ENCODE measurements around the gene CFHR1. TPM values are rescaled to one million over a fixed set of nuclear protein-coding genes. Genes with fewer than 3 reads are reported as not detected.
"Not testable (repeated sequence)": the region's sequence is repeated elsewhere in the genome, so short reads cannot be mapped to it uniquely, and the experiment has no call there.

Gene CFHR1
- total RNA-seq, 2 donors from 2014 or later: not detected

GRCh38 chr1:196849613-196850492, 30.3 kb downstream of the CFHR1 start:
- H3K27ac Mint-ChIP-seq; H3K27me3 Mint-ChIP-seq; H3K4me1 Mint-ChIP-seq; H3K36me3 Mint-ChIP-seq (ENCODE audit: low read depth); H3K9me3 ChIP-seq (ENCODE audit: control insufficient read depth, low read length, poor library complexity, severe bottlenecking); H3K4me3 Mint-ChIP-seq; ATAC-seq; DNase-seq: not testable (repeated sequence)

GRCh38 chr1:196856053-196856452, 36.5 kb downstream of the CFHR1 start:
- Mint-ChIP-seq H3K27ac (no peak overlapping the region), H3K4me3 (no peak overlapping the region)
- no peaks in the 10 kb centered on the region for H3K9me3 ChIP-seq (ENCODE audit: control insufficient read depth, low read length, poor library complexity, severe bottlenecking)

GRCh38 chr1:196857188-196857587, 37.7 kb downstream of the CFHR1 start:
- DNase-seq (no peak), ATAC-seq (no peak)
- H3K36me3 Mint-ChIP-seq (ENCODE audit: low read depth): no peaks in the 10 kb centered on the region
- H3K9me3 ChIP-seq (ENCODE audit: control insufficient read depth, low read length, poor library complexity, severe bottlenecking): no peaks in the 10 kb centered on the region
- no peak overlapping the region for H3K4me3 Mint-ChIP-seq
- H3K27ac Mint-ChIP-seq: no peak overlapping the region
- H3K4me1 Mint-ChIP-seq: no peaks in the 10 kb centered on the region
- H3K27me3 Mint-ChIP-seq: no peaks in the 10 kb centered on the region

More at GRCh38 chr1:196856053-196856452, 36.5 kb downstream of the CFHR1 start:
- ATAC-seq (no peak), DNase-seq (no peak)
- H3K4me1 Mint-ChIP-seq: no peaks in the 10 kb centered on the region
- H3K27me3 Mint-ChIP-seq: no peaks in the 10 kb centered on the region
- H3K36me3 Mint-ChIP-seq (ENCODE audit: low read depth): no peaks in the 10 kb centered on the region

- H3K4me1 Mint-ChIP-seq: no peaks in the 10 kb centered on the region
These were observed 39.3 kb downstream of the CFHR1 start for GRCh38 chr1:196858811-196859210.

GRCh38 chr1:196860323-196860884, 40.9 kb downstream of the CFHR1 start:
- H3K9me3 ChIP-seq (ENCODE audit: control insufficient read depth, low read length, poor library complexity, severe bottlenecking): no peaks in the 10 kb centered on the region
- ATAC-seq: no peak
- Mint-ChIP-seq H3K4me3 (no peak overlapping the region), H3K36me3 (ENCODE audit: low read depth) (no peaks in the 10 kb centered on the region), H3K27ac (no peak overlapping the region), H3K27me3 (no peaks in the 10 kb centered on the region), H3K4me1 (no peaks in the 10 kb centered on the region)
- no peak for DNase-seq

More at GRCh38 chr1:196858811-196859210, 39.3 kb downstream of the CFHR1 start:
- Mint-ChIP-seq H3K36me3 (ENCODE audit: low read depth) (no peaks in the 10 kb centered on the region), H3K27me3 (no peaks in the 10 kb centered on the region), H3K27ac (no peak overlapping the region), H3K4me3 (no peak overlapping the region)
- no peak for ATAC-seq
- no peaks in the 10 kb centered on the region for H3K9me3 ChIP-seq (ENCODE audit: control insufficient read depth, low read length, poor library complexity, severe bottlenecking)
- no peak for DNase-seq

- no peak for DNase-seq
- H3K9me3 ChIP-seq (ENCODE audit: control insufficient read depth, low read length, poor library complexity, severe bottlenecking): no peaks in the 10 kb centered on the region
- H3K4me3 Mint-ChIP-seq: no peak overlapping the region
- H3K36me3 Mint-ChIP-seq (ENCODE audit: low read depth): no peaks in the 10 kb centered on the region
- no peaks in the 10 kb centered on the region for H3K27me3 Mint-ChIP-seq
- H3K4me1 Mint-ChIP-seq: no peaks in the 10 kb centered on the region
- no peak overlapping the region for H3K27ac Mint-ChIP-seq
- ATAC-seq: no peak
These were observed 41.9 kb downstream of the CFHR1 start for GRCh38 chr1:196861429-196861828.

GRCh38 chr1:196866974-196867373, 47.4 kb downstream of the CFHR1 start:
- ATAC-seq (no peak), DNase-seq (no peak)
- H3K9me3 ChIP-seq (ENCODE audit: control insufficient read depth, low read length, poor library complexity, severe bottlenecking): no peaks in the 10 kb centered on the region
- H3K36me3 Mint-ChIP-seq (ENCODE audit: low read depth): no peaks in the 10 kb centered on the region
- H3K4me1 Mint-ChIP-seq: no peaks in the 10 kb centered on the region
- no peak overlapping the region for H3K4me3 Mint-ChIP-seq
- no peaks in the 10 kb centered on the region for H3K27me3 Mint-ChIP-seq
- H3K27ac Mint-ChIP-seq: no peak overlapping the region

- H3K9me3 ChIP-seq (ENCODE audit: control insufficient read depth, low read length, poor library complexity, severe bottlenecking): no peaks in the 10 kb centered on the region
- Mint-ChIP-seq H3K27ac (no peak overlapping the region), H3K27me3 (peaks cover 7% of the 10 kb centered on the region), H3K4me1 (no peaks in the 10 kb centered on the region), H3K36me3 (ENCODE audit: low read depth) (no peaks in the 10 kb centered on the region), H3K4me3 (no peak overlapping the region)
- DNase-seq (no peak), ATAC-seq (no peak)
These were observed 53.9 kb downstream of the CFHR1 start for GRCh38 chr1:196873385-196873784.

GRCh38 chr1:196875935-196876334, 56.4 kb downstream of the CFHR1 start:
- H3K36me3 Mint-ChIP-seq (ENCODE audit: low read depth): no peaks in the 10 kb centered on the region
- H3K27me3 Mint-ChIP-seq: peaks cover 7% of the 10 kb centered on the region
- no peak for ATAC-seq
- H3K27ac Mint-ChIP-seq: no peak overlapping the region
- no peaks in the 10 kb centered on the region for H3K4me1 Mint-ChIP-seq
- H3K4me3 Mint-ChIP-seq: no peak overlapping the region
- DNase-seq: no peak
- H3K9me3 ChIP-seq (ENCODE audit: control insufficient read depth, low read length, poor library complexity, severe bottlenecking): no peaks in the 10 kb centered on the region

GRCh38 chr1:196877964-196878363, 58.4 kb downstream of the CFHR1 start:
- H3K4me1 Mint-ChIP-seq: no peaks in the 10 kb centered on the region
- H3K9me3 ChIP-seq (ENCODE audit: control insufficient read depth, low read length, poor library complexity, severe bottlenecking): no peaks in the 10 kb centered on the region
- no peak for ATAC-seq
- peaks cover 7% of the 10 kb centered on the region for H3K27me3 Mint-ChIP-seq
- no peaks in the 10 kb centered on the region for H3K36me3 Mint-ChIP-seq (ENCODE audit: low read depth)
- DNase-seq: no peak
- no peak overlapping the region for H3K4me3 Mint-ChIP-seq
- H3K27ac Mint-ChIP-seq: no peak overlapping the region

Other genes with a start within 250 kb of the CFHR1 start
- gene KCNT2, start 211.3 kb upstream of the CFHR1 start, total RNA-seq: 1 to 10 TPM in 1 of 2 donors, not detected in 1; 1.1 TPM
- 10 to 100 TPM; 23.1 to 36.8 TPM for gene CFH, start 167.7 kb upstream of the CFHR1 start, total RNA-seq
- gene CFHR3, start 44.9 kb upstream of the CFHR1 start, total RNA-seq: not detected
- not detected for gene CFHR4, start 68.3 kb downstream of the CFHR1 start, total RNA-seq
- not detected for gene CFHR2, start 124.0 kb downstream of the CFHR1 start, total RNA-seq
- gene CFHR5, start 157.8 kb downstream of the CFHR1 start, total RNA-seq: not detected
- not detected for gene F13B, start 247.5 kb downstream of the CFHR1 start, total RNA-seq